HG03457 (cell line): Measurements from ENCODE around the gene ZMYM4.

Experiments
- ATAC-seq: cut with Tn5 transposase; IDR thresholded peaks from one replicate; pipeline ENCODE4 v1.9.1; 2021; ENCODE audit warnings: moderate number of reproducible peaks; ENCODE audit not compliant: unreplicated experiment

Gene ZMYM4

GRCh38 chr1:35398739-35399138, 130.2 kb downstream of the ZMYM4 start:
- ATAC-seq, result no peak

GRCh38 chr1:35401049-35401448, 132.5 kb downstream of the ZMYM4 start:
- ATAC-seq, result no peak

- no peak for ATAC-seq
Measured at GRCh38 chr1:35406103-35406502, 137.6 kb downstream of the ZMYM4 start.

- no peak for ATAC-seq
Measured at GRCh38 chr1:35407743-35408142, 139.2 kb downstream of the ZMYM4 start.

GRCh38 chr1:35408925-35409324, 140.4 kb downstream of the ZMYM4 start:
- ATAC-seq, result no peak

GRCh38 chr1:35426097-35426586, 157.6 kb downstream of the ZMYM4 start:
- ATAC-seq, result no peak

GRCh38 chr1:35428360-35428759, 159.9 kb downstream of the ZMYM4 start:
- no peak for ATAC-seq

- no peak for ATAC-seq
Measured at GRCh38 chr1:35430762-35431161, 162.3 kb downstream of the ZMYM4 start.

- no peak for ATAC-seq
Measured at GRCh38 chr1:35431173-35431599, 162.7 kb downstream of the ZMYM4 start.

GRCh38 chr1:35432231-35432630, 163.7 kb downstream of the ZMYM4 start:
- ATAC-seq, result no peak

- ATAC-seq, result no peak
Measured at GRCh38 chr1:35433714-35434113, 165.2 kb downstream of the ZMYM4 start.

- no peak for ATAC-seq
Measured at GRCh38 chr1:35434703-35435102, 166.2 kb downstream of the ZMYM4 start.

GRCh38 chr1:35436078-35436477, 167.6 kb downstream of the ZMYM4 start:
- ATAC-seq, result no peak

GRCh38 chr1:35437200-35437599, 168.7 kb downstream of the ZMYM4 start:
- ATAC-seq, result no peak

GRCh38 chr1:35439626-35440025, 171.1 kb downstream of the ZMYM4 start:
- ATAC-seq, result no peak

- no peak for ATAC-seq
Measured at GRCh38 chr1:35441926-35442579, 173.5 kb downstream of the ZMYM4 start.

GRCh38 chr1:35442734-35443133, 174.2 kb downstream of the ZMYM4 start:
- no peak for ATAC-seq

- no peak for ATAC-seq
Measured at GRCh38 chr1:35443768-35444518, 175.4 kb downstream of the ZMYM4 start.

GRCh38 chr1:35444519-35444774, 175.9 kb downstream of the ZMYM4 start:
- ATAC-seq, result no peak

- ATAC-seq, result no peak
Measured at GRCh38 chr1:35447278-35447677, 178.8 kb downstream of the ZMYM4 start.

GRCh38 chr1:35448344-35448801, 179.9 kb downstream of the ZMYM4 start:
- ATAC-seq, result no peak

GRCh38 chr1:35449334-35450008, 181.0 kb downstream of the ZMYM4 start:
- no peak for ATAC-seq
